H1 (cell line): ENCODE measurements around the gene SHMT1. TPM values are rescaled to one million over a fixed set of nuclear protein-coding genes. Genes with fewer than 3 reads are reported as not detected.

ENCODE experiments used
- CTCF ChIP-seq, 3 experiments: IDR thresholded peaks; 1 replicate in 2 of 3; 2 replicates in 1 of 3; pipeline versions ENCODE4 v1.5.1 to v1.6.1; 2011; ENCODE audit warnings: low read length in 3 of 3, mild to moderate bottlenecking in 3 of 3, inconsistent platforms in 2 of 3, low read depth in 1 of 3, moderate library complexity in 1 of 3; ENCODE audit not compliant: insufficient read depth in 1 of 3; ENCODE audit errors: control extremely low read depth in 1 of 3
- NANOG ChIP-seq: IDR thresholded peaks from 2 replicates; pipeline ENCODE4 v1.6.1; 2011; ENCODE audit warnings: low read length, low read depth, mild to moderate bottlenecking, inconsistent platforms; ENCODE audit not compliant: insufficient read depth, poor library complexity, severe bottlenecking
- NRF1 ChIP-seq: IDR thresholded peaks from 2 replicates; pipeline ENCODE4 v1.6.1; 2011; ENCODE audit warnings: mild to moderate bottlenecking, low read depth, low read length, improper control_type of control experiment
- YY1 ChIP-seq: IDR thresholded peaks from 2 replicates; pipeline ENCODE4 v1.6.1; 2011; ENCODE audit warnings: low read depth, mild to moderate bottlenecking, low read length
- polyA plus RNA-seq, 7 experiments: library from polyadenylated mRNA; depleted of rRNA in 3 of 7; stranded (reverse) in 5 of 7; unstranded in 2 of 7; fragments of >200 nt in 5 of 7; fragments of 200-250 nt in 2 of 7; gene quantifications; 1 replicate in 5 of 7; 2 replicates in 1 of 7; 4 replicates in 1 of 7; pipeline versions ENCODE4 v1.2.1 to v1.2.3, GENCODE V29; 2011 to 2013; ENCODE audit warnings: missing spikeins in 2 of 7, mixed read lengths in 2 of 7
- total RNA-seq: library from RNA; stranded (reverse); fragmentation: NEBNext Ultra II Directional; extraction: Animal tissue kit (Norgen Biotek cat#: 25700); gene quantifications from 2 replicates; pipeline ENCODE4 v1.2.1, GENCODE V29; 2021

The SHMT1 gene
- total and polyA plus RNA-seq, 2 of the 8 experiments (the other 6 are each of a cell fraction or from before 2014, with no cell fraction given): 30.7 to 39.3 TPM

DNA sequence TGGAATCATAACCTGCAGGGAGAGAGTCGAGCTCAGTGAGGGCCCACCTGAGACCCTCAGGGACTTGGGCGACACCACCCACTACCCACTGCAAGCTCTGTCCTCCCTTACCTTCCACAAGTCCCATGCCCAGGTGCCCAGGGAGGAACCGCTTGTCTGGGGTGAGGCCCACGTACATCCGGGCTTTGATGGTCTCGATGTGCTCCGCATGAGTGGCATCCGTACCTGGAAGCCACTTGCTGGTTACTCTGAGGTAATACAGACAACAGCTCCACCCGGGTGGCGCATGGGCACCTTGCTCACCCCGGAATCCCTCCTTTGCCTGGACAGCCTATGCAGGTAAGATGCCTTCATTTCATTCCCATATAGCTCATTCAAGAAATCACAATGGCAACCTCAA lies 78.1 kb downstream of the SHMT1 start (continued):
- no peak for TF ChIP-seq NRF1
- no peak for TF ChIP-seq CTCF (IDR thresholded peaks at IDR 0.05; ENCODE audit: control extremely low read depth in 1 of 3, insufficient read depth in 1 of 3, low read depth in 1 of 3, low read length in 3 of 3)
- no peak for TF ChIP-seq NANOG
- no peak for TF ChIP-seq YY1
